NT2/D1 (cell line): ENCODE results near the gene RBBP8NL.

Source experiments
- SUZ12 ChIP-seq: IDR thresholded peaks from 2 replicates; pipeline ENCODE4 v1.6.1; 2011; ENCODE audit not compliant: insufficient read length, insufficient read depth; ENCODE audit errors: extremely low read depth
- YY1 ChIP-seq: IDR thresholded peaks from 2 replicates; pipeline ENCODE4 v1.6.1; 2011; ENCODE audit not compliant: insufficient read length, insufficient read depth
- ZNF274 ChIP-seq: IDR thresholded peaks from 2 replicates; pipeline ENCODE4 v1.6.1; 2011; ENCODE audit warnings: mild to moderate bottlenecking, low read depth, low read length

- TF ChIP-seq YY1, result no peak
- no peak for TF ChIP-seq SUZ12
- no peak for TF ChIP-seq ZNF274
Measured at GRCh38 chr20:62446481-62446880, 19.1 kb upstream of the RBBP8NL start.
